ENCODE results near the gene TBC1D2.

The TBC1D2 gene

GRCh38 chr9:98255578-98256296 is at the start of gene TBC1D2 (continued):
- TF ChIP-seq SP3 (tag by site-specific recombination; IDR thresholded peaks at IDR 0.05), result peak; percentile 90
- TF ChIP-seq GLI4 (tag by site-specific recombination; IDR thresholded peaks at IDR 0.05), result no peak
- TF ChIP-seq ZNF138 (tag by site-specific recombination; IDR thresholded peaks at IDR 0.05; ENCODE audit: borderline replicate concordance), result no peak
- TF ChIP-seq EGR2 (tag by site-specific recombination; IDR thresholded peaks at IDR 0.05; ENCODE audit: low read depth), result 0 out of 2 replicates have a peak, but pooled peaks have one; percentile 13
- TF ChIP-seq KLF17 (tag by site-specific recombination; IDR thresholded peaks at IDR 0.05), result 0 out of 2 replicates have a peak, but pooled peaks have one; percentile 40
- no peak for TF ChIP-seq ZNF221 (tag by site-specific recombination; IDR thresholded peaks at IDR 0.05; ENCODE audit: borderline replicate concordance)
- no peak for TF ChIP-seq ZFP3 (tag by site-specific recombination; IDR thresholded peaks at IDR 0.05; ENCODE audit: low read depth)
- peak; percentile 91 for TF ChIP-seq YY2 (tag by site-specific recombination; IDR thresholded peaks at IDR 0.05)
- TF ChIP-seq KLF7 (tag by site-specific recombination; IDR thresholded peaks at IDR 0.05; ENCODE audit: borderline replicate concordance), result 0 out of 2 replicates have a peak, but pooled peaks have one; percentile 62
- peak; percentile 84 for TF ChIP-seq ZNF2 (tag by site-specific recombination; IDR thresholded peaks at IDR 0.05)
- no peak for TF ChIP-seq ZNF23 (tag by site-specific recombination; IDR thresholded peaks at IDR 0.05; ENCODE audit: borderline replicate concordance)
- TF ChIP-seq ZNF449 (tag by site-specific recombination; IDR thresholded peaks at IDR 0.05), result peak; percentile 85

- CTCF ChIA-PET, result no interaction called here
- POLR2A ChIA-PET, result no interaction called here
- Histone ChIP-seq H3K4me1 (ENCODE audit: control insufficient read depth, insufficient read depth, low read length) (no peaks in the 10 kb centered on the region), H3K9me3 (ENCODE audit: control insufficient read depth, insufficient read depth, low read depth, low read length) (no peaks in the 10 kb centered on the region), H3K36me3 (ENCODE audit: control insufficient read depth in 2 of 2, insufficient read depth in 1 of 2, low read length in 2 of 2) (no peaks in the 10 kb centered on the region), H3K27ac (ENCODE audit: extremely low read depth, low read depth, low read length) (no peak overlapping the region), H3K4me3 (ENCODE audit: low read depth, low read length) (no peak overlapping the region)
- TF ChIP-seq ZFHX2 (tag by site-specific recombination; conservative IDR thresholded peaks at IDR 0.05) (no peak), ZNF121 (tag by site-specific recombination; IDR thresholded peaks at IDR 0.05) (no peak), ZNF626 (tag by site-specific recombination; IDR thresholded peaks at IDR 0.05) (no peak), SP2 (tag by site-specific recombination; IDR thresholded peaks at IDR 0.05) (no peak), ZNF362 (tag by site-specific recombination; IDR thresholded peaks at IDR 0.05) (no peak), CTCF (tag by site-specific recombination; IDR thresholded peaks at IDR 0.05) (no peak), ZBTB44 (tag by site-specific recombination; IDR thresholded peaks at IDR 0.05) (no peak), ZNF660 (tag by site-specific recombination; IDR thresholded peaks at IDR 0.05) (no peak), ZNF561 (tag by site-specific recombination; IDR thresholded peaks at IDR 0.05; ENCODE audit: borderline replicate concordance) (no peak), ZNF558 (tag by site-specific recombination; IDR thresholded peaks at IDR 0.05) (no peak), AEBP2 (tag by site-specific recombination; IDR thresholded peaks at IDR 0.05; ENCODE audit: borderline replicate concordance) (no peak), PBX3 (CRISPR knock-in tag; IDR thresholded peaks at IDR 0.05) (no peak), ZNF16 (tag by site-specific recombination; IDR thresholded peaks at IDR 0.05; ENCODE audit: low read depth) (no peak), ZNF514 (tag by site-specific recombination; IDR thresholded peaks at IDR 0.05) (no peak), SP3 (tag by site-specific recombination; IDR thresholded peaks at IDR 0.05) (no peak)
Observed at GRCh38 chr9:98304381-98304780, 48.9 kb upstream of the TBC1D2 start.
